ENCODE results near the gene TYROBP.
"Not testable (repeated sequence)": the region's sequence is repeated elsewhere in the genome, so short reads cannot be mapped to it uniquely, and the experiment has no call there.

GRCh38 chr19:35870124-35870736 is 37.9 kb downstream of the TYROBP start:
- not testable (repeated sequence) for TF ChIP-seq ZNF274 (IDR thresholded peaks at IDR 0.05; ENCODE audit: low read depth, low read length); YY1 (IDR thresholded peaks at IDR 0.05; ENCODE audit: insufficient read depth, insufficient read length)
